H1 (cell line): Measurements from ENCODE around the gene ARHGEF7. TPM values are rescaled to one million over a fixed set of nuclear protein-coding genes. Genes with fewer than 3 reads are reported as not detected.
A peak's percentile ranks its signal among the peaks of the same experiment; 100 is the strongest.

ENCODE experiments used
- CTCF ChIA-PET: fragments of 300-600 bp; sonication (Branson Sonifier 250); formaldehyde crosslinking; loops from one replicate; lab custom pipeline; 2021; ENCODE audit not compliant: partially characterized antibody; lab: Charles Lee
- POLR2A ChIA-PET: fragments of 300-600 bp; sonication (Branson Sonifier 250); formaldehyde crosslinking; loops from one replicate; lab custom pipeline; 2021; ENCODE audit warnings: inconsistent platforms; ENCODE audit not compliant: partially characterized antibody; lab: Charles Lee
- DNase-seq, 2 experiments: peaks; one replicate each; pipeline versions ENCODE4 v3.0.0 to v3.0.0-alpha.2; 2010 to 2022; ENCODE audit warnings: low spot score in 2 of 2, low read depth in 1 of 2, mixed read lengths in 1 of 2
- FAIRE-seq: peaks from 2 replicates; lab custom pipeline; 2011; peaks lifted over from hg19 to GRCh38; lab: Jason Lieb, UNC
- H2AFZ ChIP-seq: 2 replicates; pipeline ENCODE4 v1.8.1; 2012; ENCODE audit warnings: low read length, inconsistent platforms
- H2AK5ac ChIP-seq: 2 replicates; pipeline ENCODE4 v1.6.1; 2013; ENCODE audit warnings: low read depth, low read length
- H2BK120ac ChIP-seq: replicated peaks from 2 replicates; pipeline ENCODE3; 2013; ENCODE audit warnings: low read depth, low read length, inconsistent platforms
- H2BK12ac ChIP-seq: 2 replicates; pipeline ENCODE4 v1.6.1; 2013; ENCODE audit warnings: low read depth, low read length
- H2BK15ac ChIP-seq: 2 replicates; pipeline ENCODE4 v1.6.1; 2013; ENCODE audit warnings: low read length
- H2BK20ac ChIP-seq: 2 replicates; pipeline ENCODE4 v1.6.1; 2013; ENCODE audit warnings: low read length
- H2BK5ac ChIP-seq: 2 replicates; pipeline ENCODE4 v1.6.1; 2013; ENCODE audit warnings: low read depth, low read length
- H3K14ac ChIP-seq: 2 replicates; pipeline ENCODE4 v1.6.1; 2013; ENCODE audit warnings: inconsistent platforms; ENCODE audit not compliant: insufficient read length
- H3K18ac ChIP-seq: 2 replicates; pipeline ENCODE4 v1.6.1; 2013; ENCODE audit warnings: low read length; ENCODE audit errors: extremely low read depth
- H3K23ac ChIP-seq: 2 replicates; pipeline ENCODE4 v1.6.1; 2013; ENCODE audit warnings: inconsistent platforms; ENCODE audit not compliant: insufficient read length
- H3K23me2 ChIP-seq: 2 replicates; pipeline ENCODE4 v1.6.1; 2013; ENCODE audit warnings: low read depth, low read length
- H3K27ac ChIP-seq: 2 replicates; pipeline ENCODE4 v1.6.1; 2011; ENCODE audit warnings: low read depth, low read length, inconsistent platforms
- H3K27me3 ChIP-seq, 4 experiments: replicated peaks in 1 of 4; 1 replicate in 1 of 4; 2 replicates in 3 of 4; pipeline versions ENCODE4 v1.6.1 to v1.8.1; 2011 to 2013; ENCODE audit warnings: low read length in 3 of 4, mild to moderate bottlenecking in 3 of 4, inconsistent platforms in 2 of 4, mixed read lengths in 2 of 4, moderate library complexity in 1 of 4; ENCODE audit not compliant: control insufficient read depth in 3 of 4, insufficient read depth in 3 of 4; ENCODE audit errors: extremely low read depth in 1 of 4
- H3K36me3 ChIP-seq, 4 experiments: 2 replicates each; pipeline versions ENCODE4 v1.6.1 to v1.8.1; 2011 to 2013; ENCODE audit warnings: mild to moderate bottlenecking in 4 of 4, low read length in 3 of 4, moderate library complexity in 2 of 4, control low read depth in 1 of 4, inconsistent platforms in 1 of 4; ENCODE audit not compliant: insufficient read depth in 4 of 4, control insufficient read depth in 2 of 4
- H3K4ac ChIP-seq: replicated peaks from 2 replicates; pipeline ENCODE3; 2013; ENCODE audit warnings: low read length, low read depth, mixed read lengths, inconsistent platforms; ENCODE audit not compliant: insufficient read length
- H3K4me1 ChIP-seq, 4 experiments: replicated peaks in 1 of 4; 1 replicate in 1 of 4; 2 replicates in 3 of 4; pipeline versions ENCODE4 v1.6.1 to v1.8.1; 2011 to 2013; ENCODE audit warnings: low read length in 3 of 4, inconsistent platforms in 2 of 4, mixed read lengths in 1 of 4; ENCODE audit not compliant: insufficient read depth in 4 of 4, control insufficient read depth in 3 of 4
- H3K4me2 ChIP-seq, 2 experiments: 2 replicates each; pipeline versions ENCODE4 v1.6.1 to v1.8.1; 2011 to 2013; ENCODE audit warnings: low read depth in 2 of 2, low read length in 2 of 2, control low read depth in 1 of 2, inconsistent platforms in 1 of 2, mild to moderate bottlenecking in 1 of 2; ENCODE audit not compliant: insufficient read depth in 1 of 2
- H3K4me3 ChIP-seq, 4 experiments: fragments of 200-600, 300-600 bp in 1 of 4; sonication (generic), shearing (Covaris generic), sonication (Bioruptor Twin) in 1 of 4; 2 replicates each; pipeline versions ENCODE4 v1.5.1 to v1.8.1; 2011 to 2016; ENCODE audit warnings: low read length in 4 of 4, low read depth in 3 of 4, control low read depth in 2 of 4, inconsistent platforms in 2 of 4, mild to moderate bottlenecking in 2 of 4, mixed read lengths in 1 of 4, moderate library complexity in 1 of 4; ENCODE audit not compliant: insufficient read depth in 2 of 4; ENCODE audit errors: extremely low read depth in 1 of 4
- H3K56ac ChIP-seq: replicated peaks from 2 replicates; pipeline ENCODE3; 2013; ENCODE audit warnings: low read depth, mild to moderate bottlenecking, mixed read lengths, low read length, inconsistent platforms; ENCODE audit not compliant: insufficient read length
- H3K79me1 ChIP-seq: 2 replicates; pipeline ENCODE4 v1.6.1; 2013; ENCODE audit warnings: low read depth, low read length, control low read depth
- H3K79me2 ChIP-seq, 2 experiments: 2 replicates each; pipeline versions ENCODE4 v1.6.1 to v1.8.1; 2012 to 2013; ENCODE audit warnings: low read length in 2 of 2, mild to moderate bottlenecking in 2 of 2, inconsistent platforms in 1 of 2; ENCODE audit not compliant: insufficient read depth in 2 of 2, control insufficient read depth in 1 of 2
- H3K9ac ChIP-seq, 4 experiments: replicated peaks in 1 of 4; 1 replicate in 1 of 4; 2 replicates in 3 of 4; pipeline versions ENCODE4 v1.6.1 to v1.8.1; 2011 to 2013; ENCODE audit warnings: low read depth in 3 of 4, low read length in 3 of 4, control low read depth in 2 of 4, mild to moderate bottlenecking in 2 of 4, moderate library complexity in 2 of 4, inconsistent platforms in 1 of 4; ENCODE audit errors: extremely low read depth in 1 of 4
- H3K9me3 ChIP-seq, 2 experiments: 2 replicates each; pipeline versions ENCODE4 v1.6.1 to v1.8.1; 2012 to 2013; ENCODE audit warnings: mild to moderate bottlenecking in 2 of 2, moderate library complexity in 2 of 2, control low read depth in 1 of 2, inconsistent platforms in 1 of 2, low read depth in 1 of 2, low read length in 1 of 2, mixed read lengths in 1 of 2; ENCODE audit not compliant: insufficient read depth in 2 of 2
- H4K20me1 ChIP-seq, 2 experiments: replicated peaks in 1 of 2; 2 replicates each; pipeline versions ENCODE3 to v1.8.1; 2011 to 2013; ENCODE audit warnings: inconsistent platforms in 2 of 2, low read length in 2 of 2, mild to moderate bottlenecking in 1 of 2; ENCODE audit not compliant: insufficient read depth in 2 of 2, control insufficient read depth in 1 of 2
- H4K5ac ChIP-seq: 2 replicates; pipeline ENCODE4 v1.6.1; 2013; ENCODE audit warnings: low read length, low read depth, mixed read lengths, inconsistent platforms; ENCODE audit not compliant: insufficient read length
- H4K8ac ChIP-seq: 2 replicates; pipeline ENCODE4 v1.8.0; 2013; ENCODE audit warnings: mild to moderate bottlenecking, moderate library complexity, low read length, inconsistent platforms; ENCODE audit not compliant: insufficient read depth; ENCODE audit errors: extremely low read depth
- H4K91ac ChIP-seq: replicated peaks from 2 replicates; pipeline ENCODE3; 2013; ENCODE audit warnings: low read length, mixed read lengths, inconsistent platforms; ENCODE audit not compliant: insufficient read length
- PHF8 ChIP-seq: fragments of 200-600 bp; sonication (generic); conservative IDR thresholded peaks from 2 replicates; pipeline ENCODE4 v1.7.1; 2012; ENCODE audit warnings: low read depth, mild to moderate bottlenecking, inconsistent platforms, low read length, moderate library complexity
- POLR2A ChIP-seq, 2 experiments: IDR thresholded peaks; 1 replicate in 1 of 2; 2 replicates in 1 of 2; pipeline ENCODE4 v1.6.1; 2011; ENCODE audit warnings: low read depth in 2 of 2, low read length in 2 of 2, mild to moderate bottlenecking in 2 of 2; ENCODE audit errors: control extremely low read depth in 1 of 2
- SAP30 ChIP-seq: fragments of 300-600 bp; sonication (generic); IDR thresholded peaks from 2 replicates; pipeline ENCODE4 v1.7.1; 2012; ENCODE audit warnings: low read length, moderate library complexity, mild to moderate bottlenecking, inconsistent platforms; ENCODE audit not compliant: insufficient read depth, insufficient replicate concordance
- SP2 ChIP-seq: IDR thresholded peaks from 2 replicates; pipeline ENCODE4 v1.6.1; 2012; ENCODE audit warnings: mild to moderate bottlenecking, low read length, inconsistent platforms
- WGBS, 2 experiments: shearing (Covaris generic) in 1 of 2; methylation state at CpG; one replicate each; pipeline versions ENCODE4 v1.1.6 to v1.1.7; 2013 to 2015; ENCODE audit warnings: low lambda C conversion rate in 2 of 2, mixed read lengths in 2 of 2, inconsistent platforms in 1 of 2, low coverage in 1 of 2, missing lambda C conversion rate in 1 of 2; ENCODE audit not compliant: insufficient replicate concordance in 2 of 2, insufficient coverage in 1 of 2, insufficient read length in 1 of 2; ENCODE audit errors: extremely low coverage in 1 of 2, missing lambda C conversion rate in 1 of 2; 5-methylcytosine and 5-hydroxymethylcytosine counted together
- polyA plus RNA-seq, 7 experiments: library from polyadenylated mRNA; depleted of rRNA in 3 of 7; stranded (reverse) in 5 of 7; unstranded in 2 of 7; fragments of >200 nt in 5 of 7; fragments of 200-250 nt in 2 of 7; gene quantifications; 1 replicate in 5 of 7; 2 replicates in 1 of 7; 4 replicates in 1 of 7; pipeline versions ENCODE4 v1.2.1 to v1.2.3, GENCODE V29; 2011 to 2013; ENCODE audit warnings: missing spikeins in 2 of 7, mixed read lengths in 2 of 7
- total RNA-seq: library from RNA; stranded (reverse); fragmentation: NEBNext Ultra II Directional; extraction: Animal tissue kit (Norgen Biotek cat#: 25700); gene quantifications from 2 replicates; pipeline ENCODE4 v1.2.1, GENCODE V29; 2021

The ARHGEF7 gene
- total and polyA plus RNA-seq, 2 of the 8 experiments (the other 6 are each of a cell fraction or from before 2014, with no cell fraction given) = 26.2 to 56.5 TPM

GRCh38 chr13:111265006-111265700, 150.0 kb downstream of the ARHGEF7 start:
- Histone ChIP-seq H2BK15ac (no peak overlapping the region), H4K91ac (no peak overlapping the region), H3K4me1 (peaks cover 0 to 9% (median 5%) of the 10 kb centered on the region in 4 experiments; a peak in 4 of 7 replicates), H3K36me3 (peaks cover 0 to 19% (median 2%) of the 10 kb centered on the region in 4 experiments; a peak in 4 of 8 replicates), H4K20me1 (peaks cover 3 to 6% of the 10 kb centered on the region in 2 experiments), H3K79me1 (no peaks in the 10 kb centered on the region; the same call in none of the 2 replicates), H2AK5ac (no peak overlapping the region), H4K8ac (no peak overlapping the region), H2BK5ac (no peak overlapping the region), H3K9ac (no peak overlapping the region), H4K5ac (no peak overlapping the region), H3K4me2 (peak overlapping the region in 1 of 2 experiments; percentile 40; a peak in 1 of 4 replicates), H3K56ac (no peak overlapping the region), H3K4me3 (no peak overlapping the region), H3K14ac (no peak overlapping the region), H3K23ac (no peak overlapping the region), H2BK12ac (no peak overlapping the region), H2BK120ac (no peak overlapping the region), H3K23me2 (no peaks in the 10 kb centered on the region), H3K27ac (no peak overlapping the region), H3K4ac (no peak overlapping the region), H3K9me3 (no peaks in the 10 kb centered on the region), H3K18ac (no peak overlapping the region), H2BK20ac (no peak overlapping the region), H3K27me3 (no peaks in the 10 kb centered on the region), H2AFZ (no peak overlapping the region), H3K79me2 (peaks cover 0 to 7% of the 10 kb centered on the region in 2 experiments; a peak in 1 of 4 replicates)
- TF ChIP-seq PHF8 (no peak), POLR2A (IDR thresholded peaks at IDR 0.05; ENCODE audit: control extremely low read depth in 1 of 2, low read depth in 2 of 2, low read length in 2 of 2) (no peak), SP2 (no peak), SAP30 (no peak)
- 88% methylated on average over 14 of the region's 14 CpGs; no CpG with 5 or more reads in 1 of the 2 experiments for WGBS, 2 experiments
- FAIRE-seq = no peak
- DNase-seq = peak in 1 of 2 experiments; percentile 42
- POLR2A ChIA-PET = no interaction called here
- CTCF ChIA-PET = interaction anchor here (1.1 kb wide), 1 partner anchor 14 kb away, joined by 4 read pairs; no protein-coding TSS in a partner anchor
